OCI-LY7 (cell line): ENCODE results near the gene C2orf49. TPM values are rescaled to one million over a fixed set of nuclear protein-coding genes. Genes with fewer than 3 reads are reported as not detected.

ENCODE experiments used
- BruUV-seq: library from RNA; stranded (reverse); fragments of 400-500 nt; replicated peaks from 2 replicates; lab custom pipeline; 2021; lab: Mats Ljungman, UMichigan
- CTCF ChIA-PET: fragments of 300-600 bp; sonication (Branson Sonifier 250); formaldehyde crosslinking; loops from one replicate; lab custom pipeline; 2022; ENCODE audit warnings: antibody characterized with exemption; ENCODE audit not compliant: unreplicated experiment; lab: Charles Lee
- POLR2A ChIA-PET: fragments of 300-600 bp; sonication (Branson Sonifier 250); formaldehyde crosslinking; loops from one replicate; lab custom pipeline; 2022; ENCODE audit warnings: antibody characterized with exemption; lab: Charles Lee
- DNase-seq: peaks from one replicate; pipeline ENCODE4 v3.0.0-alpha.2; 2015; ENCODE audit warnings: low spot score
- H2AFZ ChIP-seq: fragments of 200-600 bp; sonication (generic), shearing (Covaris generic); 2 replicates; pipeline ENCODE4 v1.6.1; 2014; ENCODE audit warnings: mild to moderate bottlenecking, antibody characterized with exemption, low read length, moderate library complexity
- H3K27ac ChIP-seq: fragments of 200-600 bp; sonication (generic); 2 replicates; pipeline ENCODE4 v1.5.1; 2014; ENCODE audit warnings: mixed run types, low read depth, mild to moderate bottlenecking, moderate library complexity, low read length, inconsistent platforms; ENCODE audit not compliant: poor library complexity, severe bottlenecking
- H3K36me3 ChIP-seq: fragments of 200-600 bp; sonication (generic); 2 replicates; pipeline ENCODE4 v1.6.1; 2014; ENCODE audit warnings: mild to moderate bottlenecking, antibody characterized with exemption, low read length, moderate library complexity, mixed read lengths; ENCODE audit not compliant: insufficient read depth
- H3K4me1 ChIP-seq: fragments of 200-600 bp; sonication (generic); 2 replicates; pipeline ENCODE4 v1.5.1; 2014; ENCODE audit warnings: mild to moderate bottlenecking, low read length; ENCODE audit not compliant: insufficient read depth, poor library complexity, severe bottlenecking
- H3K4me2 ChIP-seq: fragments of 200-600 bp; sonication (generic); 2 replicates; pipeline ENCODE4 v1.6.1; 2014; ENCODE audit warnings: mild to moderate bottlenecking, low read length
- H3K4me3 ChIP-seq: fragments of 200-600 bp; sonication (generic); 2 replicates; pipeline ENCODE4 v1.5.1; 2014; ENCODE audit warnings: mild to moderate bottlenecking, low read depth, low read length; ENCODE audit not compliant: poor library complexity, severe bottlenecking
- H3K79me2 ChIP-seq: fragments of 200-600 bp; sonication (generic); 2 replicates; pipeline ENCODE4 v1.6.1; 2016; ENCODE audit warnings: low read depth, mild to moderate bottlenecking, low read length, moderate library complexity, mixed read lengths; ENCODE audit not compliant: insufficient read depth
- H3K9me2 ChIP-seq: fragments of 200-600 bp; sonication (generic); 2 replicates; pipeline ENCODE4 v1.6.1; 2016; ENCODE audit warnings: mild to moderate bottlenecking, low read length, mixed read lengths; ENCODE audit not compliant: insufficient read depth
- H3K9me3 ChIP-seq: fragments of 200-600 bp; sonication (generic); 2 replicates; pipeline ENCODE4 v1.6.1; 2014; ENCODE audit warnings: mild to moderate bottlenecking, mixed run types, low read length, mixed read lengths
- H4K20me1 ChIP-seq: fragments of 200-600 bp; sonication (generic); 2 replicates; pipeline ENCODE4 v1.6.1; 2014; ENCODE audit warnings: mild to moderate bottlenecking, antibody characterized with exemption, low read length, moderate library complexity, mixed read lengths; ENCODE audit not compliant: insufficient read depth
- CTCF ChIP-seq: fragments of 200-600 bp; sonication (generic); conservative IDR thresholded peaks from 2 replicates; pipeline ENCODE4 v1.5.1; 2014; ENCODE audit warnings: mild to moderate bottlenecking, antibody characterized with exemption, low read length, moderate library complexity, mixed read lengths
- EZH2phosphoT487 ChIP-seq: fragments of 200-600 bp; sonication (generic); IDR thresholded peaks from 2 replicates; pipeline ENCODE4 v1.6.1; 2018; ENCODE audit warnings: low read depth, borderline replicate concordance, mild to moderate bottlenecking, mixed run types, antibody characterized with exemption, low read length, moderate library complexity, mixed read lengths
- intact Hi-C: fragments of 100-400 bp; cut with micrococcal nuclease; formaldehyde crosslinking; loops from one replicate; pipeline ENCODE4 v1.10.0; 2022; ENCODE audit not compliant: unreplicated experiment
- total RNA-seq, 2 experiments: library from RNA; depleted of rRNA in 1 of 2; stranded (reverse); fragments of >200 nt in 1 of 2; shearing (Covaris generic) in 1 of 2; gene quantifications; 2 replicates each; pipeline ENCODE4 v1.2.3, GENCODE V29; 2014 to 2022

The C2orf49 gene
- total RNA-seq, 2 experiments from 2014 or later = 11.8 to 17.0 TPM

DNA sequence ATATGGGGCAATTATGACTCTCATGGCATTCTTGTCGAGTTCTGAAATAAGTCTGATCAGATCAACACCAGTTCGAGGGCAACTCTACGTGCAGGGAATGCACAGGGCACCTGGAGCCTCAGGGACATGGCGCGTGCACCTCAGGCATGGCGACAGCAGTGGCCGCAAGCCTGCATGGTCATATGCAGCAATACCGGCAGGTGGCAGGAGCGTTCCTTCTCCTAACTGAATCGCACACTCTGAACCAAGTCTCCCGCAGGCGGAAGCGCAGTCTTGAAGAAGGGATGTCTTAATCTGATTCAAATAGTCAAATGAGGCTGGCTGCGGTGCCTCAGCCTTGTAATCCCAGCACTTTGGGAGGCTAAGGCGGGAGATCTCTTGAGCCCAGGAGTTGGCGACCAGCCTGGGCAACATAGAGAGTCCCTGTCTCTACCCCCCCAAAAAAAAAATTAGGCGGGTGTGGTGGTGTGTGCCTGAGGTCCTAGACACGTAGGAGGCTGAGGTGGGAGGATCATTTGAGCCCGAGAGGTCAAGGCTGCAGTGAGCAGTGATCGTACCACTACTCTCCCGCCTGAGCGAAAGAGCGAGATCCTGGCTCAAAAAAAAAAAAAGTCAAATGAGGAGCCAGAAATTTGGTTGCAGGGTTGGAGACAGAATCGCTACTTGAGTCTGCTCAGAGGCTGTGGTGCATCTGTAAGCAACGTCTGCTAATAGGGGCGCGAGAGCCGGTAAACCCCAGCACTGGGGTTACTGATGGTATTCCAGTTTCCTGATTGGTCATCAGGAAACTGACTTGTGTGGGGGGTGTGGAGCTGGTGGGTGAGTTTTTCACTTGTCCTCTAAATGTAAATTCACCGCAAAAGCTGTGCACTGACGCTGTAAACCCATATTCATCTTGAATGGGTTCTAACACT lies 32.7 kb downstream of the C2orf49 start:
- Histone ChIP-seq H4K20me1 (no peaks in the 10 kb centered on the region), H3K79me2 (no peaks in the 10 kb centered on the region), H3K4me2 (no peak overlapping the region), H3K36me3 (no peaks in the 10 kb centered on the region), H2AFZ (no peak overlapping the region), H3K9me3 (no peaks in the 10 kb centered on the region), H3K27ac (no peak overlapping the region), H3K4me1 (no peaks in the 10 kb centered on the region), H3K4me3 (no peak overlapping the region), H3K9me2 (no peaks in the 10 kb centered on the region)
- peak; percentile 58 for DNase-seq
- no TSS peak for BruUV-seq
- POLR2A ChIA-PET = no interaction called here
- intact Hi-C loops = loop anchor here (1.0 kb wide), 1 partner anchor 151 kb away; no protein-coding TSS in a partner anchor
- TF ChIP-seq CTCF (peak; percentile 70), EZH2phosphoT487 (no peak)
- CTCF ChIA-PET = no interaction called here

DNA sequence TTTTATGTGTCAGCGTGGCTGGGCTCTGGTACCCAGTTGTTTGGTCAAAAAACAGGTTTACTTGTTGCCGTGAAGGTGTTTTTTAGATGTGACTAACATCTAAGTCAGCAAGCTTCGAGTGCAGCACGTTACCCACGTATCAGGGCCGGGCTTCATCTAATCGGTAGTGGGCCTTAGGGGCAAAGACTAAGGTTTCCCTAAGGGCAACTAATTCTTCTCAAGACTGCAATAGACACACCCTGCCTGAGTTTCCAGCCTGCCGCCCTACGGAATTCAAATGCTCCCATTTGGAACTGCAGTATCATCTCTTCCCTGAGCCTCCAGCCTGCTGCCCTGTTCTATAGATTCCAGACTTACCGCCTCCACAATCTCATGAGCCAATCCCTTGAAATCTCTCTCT lies 33.8 kb downstream of the C2orf49 start:
- H2AFZ ChIP-seq = no peak overlapping the region
- TF ChIP-seq EZH2phosphoT487 (no peak), CTCF (no peak)
- intact Hi-C loops = no loop called here
- H3K9me3 ChIP-seq = no peaks in the 10 kb centered on the region
- no peaks in the 10 kb centered on the region for H3K9me2 ChIP-seq
- POLR2A ChIA-PET = no interaction called here
- H3K4me1 ChIP-seq = no peaks in the 10 kb centered on the region
- H3K36me3 ChIP-seq = no peaks in the 10 kb centered on the region
- no TSS peak for BruUV-seq
- H4K20me1 ChIP-seq = no peaks in the 10 kb centered on the region
- H3K4me2 ChIP-seq = no peak overlapping the region
- DNase-seq = no peak
- H3K27ac ChIP-seq = no peak overlapping the region
- H3K79me2 ChIP-seq = no peaks in the 10 kb centered on the region
- CTCF ChIA-PET = interaction anchor here (0.6 kb wide), 1 partner anchor 151 kb away, joined by 3 read pairs; no protein-coding TSS in a partner anchor
- no peak overlapping the region for H3K4me3 ChIP-seq

DNA sequence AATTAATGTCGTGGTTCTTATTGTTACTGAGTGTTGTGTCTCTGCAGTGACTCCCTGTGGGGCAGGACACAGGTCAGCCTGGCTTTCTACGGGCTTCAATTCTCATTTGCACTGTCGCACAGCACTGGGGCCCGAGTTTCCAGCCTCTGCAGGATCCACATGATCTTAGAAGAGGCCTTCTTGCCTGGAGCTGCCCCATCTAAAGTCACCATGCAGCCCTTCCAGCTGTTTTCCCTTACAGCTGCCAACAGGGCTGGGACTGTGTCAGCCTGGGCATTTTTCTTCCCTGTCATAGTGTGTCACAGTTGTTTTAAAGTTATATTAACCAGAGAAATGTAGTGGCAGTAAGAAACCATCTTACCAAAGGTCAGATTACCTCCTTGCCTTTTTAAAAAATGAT lies 34.5 kb downstream of the C2orf49 start:
- Histone ChIP-seq H3K36me3 (no peaks in the 10 kb centered on the region), H3K79me2 (no peaks in the 10 kb centered on the region), H4K20me1 (no peaks in the 10 kb centered on the region), H3K4me2 (no peak overlapping the region), H3K27ac (no peak overlapping the region), H3K4me1 (no peaks in the 10 kb centered on the region), H3K4me3 (no peak overlapping the region), H2AFZ (no peak overlapping the region), H3K9me3 (no peaks in the 10 kb centered on the region), H3K9me2 (no peaks in the 10 kb centered on the region)
- TF ChIP-seq EZH2phosphoT487 (no peak), CTCF (no peak)
- DNase-seq = no peak
- CTCF ChIA-PET = interaction anchor here (0.6 kb wide), 1 partner anchor 150 kb away, joined by 3 read pairs; no protein-coding TSS in a partner anchor
- POLR2A ChIA-PET = no interaction called here
- no TSS peak for BruUV-seq
- intact Hi-C loops = no loop called here
